CD4-positive, alpha-beta T cell (primary cell): ENCODE results near the gene FOXQ1. TPM values are rescaled to one million over a fixed set of nuclear protein-coding genes. Genes with fewer than 3 reads are reported as not detected.

Experiments
- ATAC-seq: fragments of 200-7000 bp; cut with Tn5 transposase; one replicate; pipeline ENCODE4 v1.10.0; 2022; ENCODE audit warnings: mild to moderate bottlenecking; ENCODE audit not compliant: poor library complexity
- CTCF ChIA-PET: fragments of 350-600 bp; sonication (Branson Sonifier 250); formaldehyde crosslinking; loops from one replicate; lab custom pipeline; 2021; ENCODE audit warnings: antibody characterized with exemption, inconsistent platforms; lab: Charles Lee
- POLR2A ChIA-PET: fragments of 350-600 bp; sonication (Branson Sonifier 250); formaldehyde crosslinking; loops from one replicate; lab custom pipeline; 2021; ENCODE audit warnings: antibody characterized with exemption, inconsistent platforms; lab: Charles Lee
- DNase-seq, 14 experiments: peaks; one replicate each; pipeline ENCODE4 v3.0.0-alpha.2; 2013 to 2020; ENCODE audit warnings: mixed read lengths in 2 of 14
- H3K27ac ChIP-seq, 2 donors: one replicate each; pipeline versions ENCODE4 v1.5.1 to v1.7.0; 2013; ENCODE audit warnings: low read length in 2 of 2, low read depth in 1 of 2, mild to moderate bottlenecking in 1 of 2
- H3K27me3 ChIP-seq, 2 experiments: 1 replicate in 1 of 2; 2 replicates in 1 of 2; pipeline versions ENCODE4 v1.6.1 to v1.7.0; 2013; ENCODE audit warnings: low read length in 2 of 2, control low read depth in 1 of 2, mild to moderate bottlenecking in 1 of 2, moderate library complexity in 1 of 2; ENCODE audit not compliant: insufficient read depth in 2 of 2, control insufficient read depth in 1 of 2
- H3K36me3 ChIP-seq: one replicate; pipeline ENCODE4 v1.6.1; 2013; ENCODE audit warnings: low read length, control low read depth; ENCODE audit not compliant: insufficient read depth
- H3K4me1 ChIP-seq: one replicate; pipeline ENCODE4 v1.6.1; 2013; ENCODE audit warnings: low read length, control low read depth; ENCODE audit not compliant: insufficient read depth
- H3K4me3 ChIP-seq: one replicate; pipeline ENCODE4 v1.5.1; 2013; ENCODE audit warnings: mild to moderate bottlenecking, low read length, moderate library complexity
- H3K9me3 ChIP-seq, 2 experiments: 1 replicate in 1 of 2; 2 replicates in 1 of 2; pipeline versions ENCODE4 v1.6.1 to v1.7.0; 2013; ENCODE audit warnings: low read length in 2 of 2, mild to moderate bottlenecking in 2 of 2, control low read depth in 1 of 2, moderate library complexity in 1 of 2; ENCODE audit not compliant: control insufficient read depth in 1 of 2, insufficient read depth in 1 of 2
- H3K27ac Mint-ChIP-seq: one replicate; pipeline ENCODE4 v1.8.0; 2020; ENCODE audit warnings: mixed read lengths
- H3K27me3 Mint-ChIP-seq: one replicate; pipeline ENCODE4 v1.8.0; 2021; ENCODE audit warnings: mixed read lengths
- H3K36me3 Mint-ChIP-seq: one replicate; pipeline ENCODE4 v1.8.0; 2021; ENCODE audit warnings: low read depth, mixed read lengths
- H3K4me1 Mint-ChIP-seq: one replicate; pipeline ENCODE4 v1.8.0; 2021; ENCODE audit warnings: low read depth, mixed read lengths
- H3K4me3 Mint-ChIP-seq: one replicate; pipeline ENCODE4 v1.8.0; 2020; ENCODE audit warnings: mild to moderate bottlenecking, mixed read lengths
- H3K9me3 Mint-ChIP-seq: one replicate; pipeline ENCODE4 v1.8.0; 2020; ENCODE audit warnings: mixed read lengths
- intact Hi-C, 2 experiments: fragments of 100-400 bp; cut with DNase I in 1 of 2; cut with micrococcal nuclease in 1 of 2; formaldehyde crosslinking; loops; one replicate each; pipeline versions ENCODE4 v1.15.1 to v1.9.0; 2023 to 2025; cut with DNase I, micrococcal nuclease
- total RNA-seq, 174 experiments: library from RNA in 2 of 174; stranded (reverse) in 2 of 174; gene quantifications; one replicate each; pipeline ENCODE4 v1.2.3 and lab custom pipeline; 2021 to 2026
- TF ChIP-seq, protein P1 (sequence below): fragments of 200-600 bp; IDR thresholded peaks from one replicate; pipeline ENCODE4 v1.8.0; 2022; ENCODE audit warnings: antibody characterized with exemption, mild to moderate bottlenecking

The FOXQ1 gene
- total RNA-seq, 2 experiments from 2014 or later = not detected

DNA sequence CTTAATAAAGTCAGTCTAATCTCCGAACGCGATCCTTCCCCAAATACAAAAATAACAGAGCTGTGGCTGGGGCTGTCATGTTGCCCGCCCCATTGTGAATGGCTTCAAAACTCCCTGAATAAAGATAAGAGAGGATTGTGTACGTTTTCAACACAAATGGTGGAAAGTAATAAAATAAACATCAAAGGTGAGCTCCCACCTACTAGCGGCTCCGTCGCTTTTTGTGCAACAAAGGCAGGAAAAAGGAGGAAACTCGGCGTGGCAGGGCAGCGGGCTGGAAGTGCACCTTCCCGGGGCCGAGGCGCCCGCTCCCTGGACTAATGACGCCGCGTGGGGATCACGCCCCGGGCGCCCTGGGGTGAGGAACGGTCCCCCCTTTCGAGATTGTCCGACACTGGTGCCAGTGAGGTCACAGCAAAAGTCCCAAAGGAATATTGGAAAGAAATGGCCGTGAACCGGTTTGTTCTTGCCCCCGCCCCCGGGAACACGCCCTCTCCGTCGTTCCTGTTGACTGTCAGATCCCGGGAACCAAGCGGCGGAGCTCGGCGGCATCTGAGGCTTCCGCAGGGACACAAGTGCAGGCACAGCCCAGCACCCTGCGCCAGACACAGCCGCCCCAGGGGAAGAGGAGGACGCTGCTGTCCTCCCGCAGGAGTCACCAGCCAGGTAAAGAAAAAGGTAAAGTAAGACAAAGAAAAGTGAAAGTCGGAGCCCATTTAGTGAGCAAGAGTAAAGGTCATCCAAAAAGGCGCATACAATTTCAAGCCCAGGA, 1.1 kb upstream of the FOXQ1 start:
- no peak for DNase-seq
- H3K36me3 ChIP-seq = no peaks in the 10 kb centered on the region

GRCh38 chr6:1312203-1312472, 240 bp downstream of the FOXQ1 start:
- intact Hi-C loops = no loop called here
- DNase-seq (no peak), ATAC-seq (no peak)
- H3K4me1 ChIP-seq = peaks cover 20% of the 10 kb centered on the region
- Mint-ChIP-seq H3K4me3 (peak overlapping the region; percentile 20), H3K4me1 (peaks cover 33% of the 10 kb centered on the region), H3K36me3 (no peaks in the 10 kb centered on the region), H3K9me3 (no peaks in the 10 kb centered on the region), H3K27me3 (peaks cover 73% of the 10 kb centered on the region), H3K27ac (no peak overlapping the region)
- H3K4me3 ChIP-seq = no peak overlapping the region
- peaks cover 0 to 8% of the 10 kb centered on the region in 2 experiments for H3K9me3 ChIP-seq
- POLR2A ChIA-PET = no interaction called here
- peaks cover 63 to 77% of the 10 kb centered on the region in 2 experiments for H3K27me3 ChIP-seq
- TF ChIP-seq, protein P1, sequence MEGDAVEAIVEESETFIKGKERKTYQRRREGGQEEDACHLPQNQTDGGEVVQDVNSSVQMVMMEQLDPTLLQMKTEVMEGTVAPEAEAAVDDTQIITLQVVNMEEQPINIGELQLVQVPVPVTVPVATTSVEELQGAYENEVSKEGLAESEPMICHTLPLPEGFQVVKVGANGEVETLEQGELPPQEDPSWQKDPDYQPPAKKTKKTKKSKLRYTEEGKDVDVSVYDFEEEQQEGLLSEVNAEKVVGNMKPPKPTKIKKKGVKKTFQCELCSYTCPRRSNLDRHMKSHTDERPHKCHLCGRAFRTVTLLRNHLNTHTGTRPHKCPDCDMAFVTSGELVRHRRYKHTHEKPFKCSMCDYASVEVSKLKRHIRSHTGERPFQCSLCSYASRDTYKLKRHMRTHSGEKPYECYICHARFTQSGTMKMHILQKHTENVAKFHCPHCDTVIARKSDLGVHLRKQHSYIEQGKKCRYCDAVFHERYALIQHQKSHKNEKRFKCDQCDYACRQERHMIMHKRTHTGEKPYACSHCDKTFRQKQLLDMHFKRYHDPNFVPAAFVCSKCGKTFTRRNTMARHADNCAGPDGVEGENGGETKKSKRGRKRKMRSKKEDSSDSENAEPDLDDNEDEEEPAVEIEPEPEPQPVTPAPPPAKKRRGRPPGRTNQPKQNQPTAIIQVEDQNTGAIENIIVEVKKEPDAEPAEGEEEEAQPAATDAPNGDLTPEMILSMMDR = no peak
- no peaks in the 10 kb centered on the region for H3K36me3 ChIP-seq
- H3K27ac ChIP-seq = no peak overlapping the region
- CTCF ChIA-PET = no interaction called here

More for the DNA sequence above, 1.1 kb upstream of the FOXQ1 start:
- intact Hi-C loops = no loop called here
- peaks cover 4 to 8% of the 10 kb centered on the region in 2 experiments for H3K9me3 ChIP-seq
- Mint-ChIP-seq H3K27ac (no peak overlapping the region), H3K4me1 (peaks cover 27% of the 10 kb centered on the region), H3K27me3 (peaks cover 81% of the 10 kb centered on the region), H3K4me3 (peak overlapping the region; percentile 58), H3K9me3 (peaks cover 2% of the 10 kb centered on the region), H3K36me3 (no peaks in the 10 kb centered on the region)
- no peak overlapping the region for H3K4me3 ChIP-seq
- peaks cover 59 to 72% of the 10 kb centered on the region in 2 experiments for H3K27me3 ChIP-seq
- CTCF ChIA-PET = no interaction called here
- no peak for ATAC-seq
- H3K27ac ChIP-seq = no peak overlapping the region
- H3K4me1 ChIP-seq = peaks cover 13% of the 10 kb centered on the region
- TF ChIP-seq, protein P1 = no peak
- POLR2A ChIA-PET = no interaction called here

- H3K4me1 Mint-ChIP-seq = peaks cover 33% of the 10 kb centered on the region
- H3K27ac Mint-ChIP-seq = no peak overlapping the region
- DNase-seq (peak in 2 of 14 experiments; percentile 30 to 40), ATAC-seq (no peak)
- POLR2A ChIA-PET = no interaction called here
- peak overlapping the region; percentile 20 for H3K4me3 Mint-ChIP-seq
- Histone ChIP-seq H3K27me3 (peaks cover 58 to 71% of the 10 kb centered on the region in 2 experiments), H3K4me1 (peaks cover 20% of the 10 kb centered on the region), H3K4me3 (no peak overlapping the region), H3K9me3 (peaks cover 0 to 13% of the 10 kb centered on the region in 2 experiments), H3K27ac (no peak overlapping the region), H3K36me3 (no peaks in the 10 kb centered on the region)
- no peaks in the 10 kb centered on the region for H3K9me3 Mint-ChIP-seq
- TF ChIP-seq, protein P1 = no peak
- H3K36me3 Mint-ChIP-seq = no peaks in the 10 kb centered on the region
- intact Hi-C loops = no loop called here
- peaks cover 69% of the 10 kb centered on the region for H3K27me3 Mint-ChIP-seq
- CTCF ChIA-PET = no interaction called here
Measured at GRCh38 chr6:1312473-1313367, 822 bp downstream of the FOXQ1 start.
